ACC112 (cell line): Measurements from ENCODE around the gene IMPACT.

ENCODE experiments used
- H2AFZ ChIP-seq: fragments of 200-600 bp; sonication (generic); one replicate; pipeline ENCODE4 v1.6.0; 2017; ENCODE audit warnings: antibody characterized with exemption, low read length; ENCODE audit not compliant: unreplicated experiment
- H3K27ac ChIP-seq: fragments of 200-600 bp; sonication (generic); 2 replicates; pipeline ENCODE4 v1.5.1; 2014; ENCODE audit warnings: low read depth, mild to moderate bottlenecking, antibody characterized with exemption, low read length, moderate library complexity
- H3K27me3 ChIP-seq: fragments of 200-600 bp; sonication (generic); 2 replicates; pipeline ENCODE4 v1.6.1; 2014; ENCODE audit warnings: mild to moderate bottlenecking, antibody characterized with exemption, low read length, moderate library complexity, mixed read lengths; ENCODE audit not compliant: insufficient read depth
- H3K36me3 ChIP-seq: fragments of 200-600 bp; sonication (generic); 2 replicates; pipeline ENCODE4 v1.6.1; 2016; ENCODE audit warnings: mild to moderate bottlenecking, antibody characterized with exemption, low read length, moderate library complexity, mixed read lengths; ENCODE audit not compliant: insufficient read depth
- H3K4me1 ChIP-seq: fragments of 200-600 bp; sonication (generic); one replicate; pipeline ENCODE4 v1.6.1; 2016; ENCODE audit warnings: low read length, mixed read lengths; ENCODE audit not compliant: insufficient read depth, unreplicated experiment, control insufficient read depth
- H3K4me3 ChIP-seq: fragments of 200-600 bp; sonication (generic); 2 replicates; pipeline ENCODE4 v1.5.1; 2014; ENCODE audit warnings: mild to moderate bottlenecking, low read depth, low read length
- H3K79me2 ChIP-seq: fragments of 200-600 bp; sonication (generic); one replicate; pipeline ENCODE4 v1.6.0; 2016; ENCODE audit warnings: low read length; ENCODE audit not compliant: control insufficient read depth, unreplicated experiment, insufficient read depth

Gene IMPACT

GRCh38 chr18:24397694-24398368 lies 28.6 kb upstream of the IMPACT start, which contains the start of gene OSBPL1A:
Gene OSBPL1A (minus strand): TSS chr18:24397824. CDS start chr18:24377533, 20,291 bp downstream.
- Histone ChIP-seq H3K27ac (peak within 1 kb of the TSS; percentile 71), H3K79me2 (peaks cover 8% of the 10 kb centered on the region), H3K4me1 (peaks cover 20% of the 10 kb centered on the region), H3K4me3 (peak within 1 kb of the TSS; percentile 84), H2AFZ (peak within 1 kb of the TSS; percentile 83), H3K36me3 (no peaks in the 10 kb centered on the region), H3K27me3 (no peaks in the 10 kb centered on the region)

GRCh38 chr18:24398540-24398939 lies 27.9 kb upstream of the IMPACT start:
- H3K4me1 ChIP-seq: peaks cover 20% of the 10 kb centered on the region
- H2AFZ ChIP-seq: peak overlapping the region; percentile 83
- H3K27me3 ChIP-seq: no peaks in the 10 kb centered on the region
- H3K4me3 ChIP-seq: peak overlapping the region; percentile 84
- H3K27ac ChIP-seq: peak overlapping the region; percentile 46
- H3K36me3 ChIP-seq: no peaks in the 10 kb centered on the region
- peaks cover 8% of the 10 kb centered on the region for H3K79me2 ChIP-seq

GRCh38 chr18:24400587-24400986 lies 25.9 kb upstream of the IMPACT start:
- no peak overlapping the region for H3K4me3 ChIP-seq
- H3K36me3 ChIP-seq: no peaks in the 10 kb centered on the region
- no peak overlapping the region for H2AFZ ChIP-seq
- H3K27ac ChIP-seq: no peak overlapping the region
- no peaks in the 10 kb centered on the region; the same call in 1 of the 2 replicates for H3K27me3 ChIP-seq
- peaks cover 5% of the 10 kb centered on the region for H3K79me2 ChIP-seq
- H3K4me1 ChIP-seq: peaks cover 10% of the 10 kb centered on the region

- Histone ChIP-seq H3K79me2 (no peaks in the 10 kb centered on the region), H3K36me3 (no peaks in the 10 kb centered on the region), H2AFZ (no peak overlapping the region), H3K27ac (no peak overlapping the region), H3K4me1 (peaks cover 10% of the 10 kb centered on the region), H3K4me3 (no peak overlapping the region), H3K27me3 (peaks cover 7% of the 10 kb centered on the region)
These were observed 24.2 kb upstream of the IMPACT start for GRCh38 chr18:24402209-24402785.

- Histone ChIP-seq H3K79me2 (no peaks in the 10 kb centered on the region), H2AFZ (no peak overlapping the region), H3K36me3 (no peaks in the 10 kb centered on the region), H3K27ac (no peak overlapping the region), H3K4me1 (peaks cover 9% of the 10 kb centered on the region), H3K27me3 (peaks cover 8% of the 10 kb centered on the region), H3K4me3 (no peak overlapping the region)
These were observed 23.4 kb upstream of the IMPACT start for GRCh38 chr18:24403076-24403475.

DNA sequence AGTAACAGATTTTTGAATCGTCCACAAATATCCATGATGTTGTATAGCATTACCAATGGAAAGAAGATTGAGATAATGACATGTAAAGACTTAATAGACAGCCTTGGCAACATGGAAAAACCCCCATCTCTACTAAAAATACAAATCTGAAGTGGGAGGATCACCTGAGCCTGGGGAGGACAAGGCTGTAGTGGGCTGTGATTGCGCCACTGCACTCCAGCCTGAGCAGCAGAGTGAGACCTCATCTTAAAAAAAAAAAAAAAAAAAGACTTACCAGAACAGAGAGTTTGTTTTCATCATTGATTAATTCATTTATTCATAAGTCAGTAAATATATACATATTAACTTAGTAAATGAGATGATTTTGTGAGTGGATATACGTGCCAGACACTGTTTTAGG lies 21.9 kb upstream of the IMPACT start:
- H3K27me3 ChIP-seq: peaks cover 18% of the 10 kb centered on the region
- no peak overlapping the region for H3K27ac ChIP-seq
- no peaks in the 10 kb centered on the region for H3K79me2 ChIP-seq
- no peak overlapping the region for H2AFZ ChIP-seq
- H3K4me3 ChIP-seq: no peak overlapping the region
- no peaks in the 10 kb centered on the region for H3K36me3 ChIP-seq
- H3K4me1 ChIP-seq: no peaks in the 10 kb centered on the region

GRCh38 chr18:24408496-24408895 lies 18.0 kb upstream of the IMPACT start:
- H2AFZ ChIP-seq: no peak overlapping the region
- H3K36me3 ChIP-seq: no peaks in the 10 kb centered on the region
- no peaks in the 10 kb centered on the region for H3K4me1 ChIP-seq
- H3K27ac ChIP-seq: no peak overlapping the region
- no peak overlapping the region for H3K4me3 ChIP-seq
- H3K27me3 ChIP-seq: peaks cover 24% of the 10 kb centered on the region
- H3K79me2 ChIP-seq: no peaks in the 10 kb centered on the region

GRCh38 chr18:24413148-24413547 lies 13.3 kb upstream of the IMPACT start:
- Histone ChIP-seq H3K27ac (no peak overlapping the region), H3K79me2 (no peaks in the 10 kb centered on the region), H3K36me3 (no peaks in the 10 kb centered on the region), H3K27me3 (peaks cover 15% of the 10 kb centered on the region; the same call in 1 of the 2 replicates), H3K4me1 (no peaks in the 10 kb centered on the region), H2AFZ (peak overlapping the region; percentile 52), H3K4me3 (no peak overlapping the region)

DNA sequence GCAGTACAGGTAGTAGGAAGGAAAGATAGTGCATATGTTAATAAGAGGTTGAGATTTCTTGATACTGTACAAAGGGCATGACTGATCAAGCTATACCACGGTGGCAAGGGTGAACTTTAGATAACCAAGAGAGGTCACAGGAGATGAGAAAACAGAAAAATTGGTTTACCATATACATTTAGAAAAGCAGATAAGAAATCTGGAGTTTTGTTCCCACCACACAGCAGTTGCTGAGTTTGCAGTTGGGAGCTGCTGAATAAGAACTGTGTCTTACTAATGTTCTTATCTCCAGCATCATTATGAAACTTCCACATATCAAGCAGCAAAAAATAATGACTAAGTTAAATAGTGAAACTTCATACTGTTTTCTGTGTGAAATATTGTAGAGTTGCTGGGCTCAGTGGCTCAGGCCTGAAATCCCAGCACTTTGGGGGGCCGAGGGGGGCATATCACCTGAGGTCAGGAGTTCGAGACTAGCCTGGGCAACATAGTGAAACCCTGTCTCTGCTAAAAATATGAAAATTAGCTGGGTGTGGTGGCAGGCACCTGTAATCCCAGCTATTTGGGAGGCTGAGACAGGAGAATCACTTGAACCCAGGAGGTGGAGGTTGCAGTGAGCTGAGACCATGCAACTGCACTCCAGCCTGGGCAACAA lies 12.0 kb upstream of the IMPACT start:
- H3K36me3 ChIP-seq: no peaks in the 10 kb centered on the region
- H3K79me2 ChIP-seq: no peaks in the 10 kb centered on the region
- no peak overlapping the region for H2AFZ ChIP-seq
- H3K4me1 ChIP-seq: no peaks in the 10 kb centered on the region
- no peak overlapping the region for H3K27ac ChIP-seq
- peaks cover 6% of the 10 kb centered on the region; the same call in 1 of the 2 replicates for H3K27me3 ChIP-seq
- no peak overlapping the region for H3K4me3 ChIP-seq

GRCh38 chr18:24417480-24417879 lies 9.0 kb upstream of the IMPACT start:
- Histone ChIP-seq H3K27me3 (no peaks in the 10 kb centered on the region; the same call in 1 of the 2 replicates), H2AFZ (no peak overlapping the region), H3K36me3 (no peaks in the 10 kb centered on the region), H3K79me2 (no peaks in the 10 kb centered on the region), H3K4me1 (no peaks in the 10 kb centered on the region), H3K27ac (no peak overlapping the region), H3K4me3 (no peak overlapping the region)
